ENCODE results near the gene PAEP. TPM values are rescaled to one million over a fixed set of nuclear protein-coding genes. Genes with fewer than 3 reads are reported as not detected.

The PAEP gene
- total RNA-seq, 1 donor, result not detected

DNA sequence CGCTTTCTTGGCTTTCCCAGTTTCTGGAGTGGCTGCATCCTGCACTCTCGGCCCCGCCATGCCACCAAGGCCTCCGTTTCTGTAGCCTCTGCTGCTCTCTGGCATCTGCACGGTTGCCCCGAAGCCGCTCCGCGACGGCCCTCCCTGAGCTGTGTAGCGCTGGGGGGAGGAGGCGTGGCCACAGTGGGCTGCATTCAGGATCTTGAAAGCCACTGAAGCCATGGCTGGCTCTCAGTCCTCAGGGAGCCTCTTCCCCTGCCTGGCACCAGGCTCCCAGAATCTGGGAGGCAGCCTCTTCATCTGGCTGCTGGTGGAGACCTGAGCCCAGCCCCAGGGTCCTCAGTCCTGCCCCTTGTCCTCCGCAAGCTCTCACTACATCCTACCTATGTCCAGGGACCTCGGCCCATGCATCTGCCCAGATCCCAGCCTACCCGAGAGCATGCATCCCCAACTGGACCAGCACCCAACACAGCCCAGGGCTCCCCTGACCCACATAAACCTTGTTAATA lies 25.1 kb downstream of the PAEP start:
- H3K27ac ChIP-seq (ENCODE audit: low read depth, low read length), result no peak overlapping the region
- H4K20me1 ChIP-seq (ENCODE audit: insufficient read depth, low read length), result no peaks in the 10 kb centered on the region
- no peaks in the 10 kb centered on the region for H3K79me2 ChIP-seq (ENCODE audit: insufficient read depth, low read length)
- no peak overlapping the region for H2AFZ ChIP-seq (ENCODE audit: low read length)
- H3K4me3 ChIP-seq (ENCODE audit: insufficient read depth, low read length), result no peak overlapping the region
- no peaks in the 10 kb centered on the region for H3K27me3 ChIP-seq (ENCODE audit: insufficient read depth, low read length)
- H3K4me2 ChIP-seq (ENCODE audit: insufficient read depth, low read length), result no peak overlapping the region
- DNase-seq (ENCODE audit: insufficient read length, low spot score, missing footprints), result peak; percentile 73
- H3K36me3 ChIP-seq (ENCODE audit: insufficient read depth, low read length), result no peaks in the 10 kb centered on the region
- H3K4me1 ChIP-seq (ENCODE audit: insufficient read depth, low read length), result no peaks in the 10 kb centered on the region
- no peaks in the 10 kb centered on the region for H3K9me3 ChIP-seq (ENCODE audit: low read depth, low read length)
- TF ChIP-seq, protein P1, sequence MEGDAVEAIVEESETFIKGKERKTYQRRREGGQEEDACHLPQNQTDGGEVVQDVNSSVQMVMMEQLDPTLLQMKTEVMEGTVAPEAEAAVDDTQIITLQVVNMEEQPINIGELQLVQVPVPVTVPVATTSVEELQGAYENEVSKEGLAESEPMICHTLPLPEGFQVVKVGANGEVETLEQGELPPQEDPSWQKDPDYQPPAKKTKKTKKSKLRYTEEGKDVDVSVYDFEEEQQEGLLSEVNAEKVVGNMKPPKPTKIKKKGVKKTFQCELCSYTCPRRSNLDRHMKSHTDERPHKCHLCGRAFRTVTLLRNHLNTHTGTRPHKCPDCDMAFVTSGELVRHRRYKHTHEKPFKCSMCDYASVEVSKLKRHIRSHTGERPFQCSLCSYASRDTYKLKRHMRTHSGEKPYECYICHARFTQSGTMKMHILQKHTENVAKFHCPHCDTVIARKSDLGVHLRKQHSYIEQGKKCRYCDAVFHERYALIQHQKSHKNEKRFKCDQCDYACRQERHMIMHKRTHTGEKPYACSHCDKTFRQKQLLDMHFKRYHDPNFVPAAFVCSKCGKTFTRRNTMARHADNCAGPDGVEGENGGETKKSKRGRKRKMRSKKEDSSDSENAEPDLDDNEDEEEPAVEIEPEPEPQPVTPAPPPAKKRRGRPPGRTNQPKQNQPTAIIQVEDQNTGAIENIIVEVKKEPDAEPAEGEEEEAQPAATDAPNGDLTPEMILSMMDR (IDR thresholded peaks at IDR 0.05; ENCODE audit: extremely low read depth, low read depth, low read length), result no peak

DNA sequence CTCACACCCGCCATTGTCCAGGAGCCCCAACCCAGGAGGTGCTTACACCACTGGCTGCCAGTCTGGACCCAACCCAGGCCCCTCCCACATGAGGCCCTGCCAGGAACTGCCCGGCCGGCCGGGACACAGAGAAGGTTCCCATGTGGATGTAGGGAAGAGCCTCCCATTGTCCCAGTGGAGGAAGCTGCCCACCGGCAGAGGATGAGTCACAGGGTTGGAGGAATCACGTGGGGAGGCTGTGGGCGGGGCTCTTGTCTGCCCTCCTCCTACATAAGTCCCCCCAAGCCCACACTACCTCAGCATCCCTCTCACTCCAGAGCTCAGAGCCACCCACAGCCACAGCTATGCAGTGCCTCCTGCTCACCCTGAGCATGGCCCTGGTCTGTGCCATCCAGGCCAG lies 26.1 kb downstream of the PAEP start:
- Histone ChIP-seq H3K36me3 (ENCODE audit: insufficient read depth, low read length) (no peaks in the 10 kb centered on the region), H3K27ac (ENCODE audit: low read depth, low read length) (no peak overlapping the region), H2AFZ (ENCODE audit: low read length) (no peak overlapping the region), H3K79me2 (ENCODE audit: insufficient read depth, low read length) (no peaks in the 10 kb centered on the region), H3K4me3 (ENCODE audit: insufficient read depth, low read length) (no peak overlapping the region), H4K20me1 (ENCODE audit: insufficient read depth, low read length) (no peaks in the 10 kb centered on the region), H3K4me2 (ENCODE audit: insufficient read depth, low read length) (no peak overlapping the region), H3K9me3 (ENCODE audit: low read depth, low read length) (no peaks in the 10 kb centered on the region), H3K27me3 (ENCODE audit: insufficient read depth, low read length) (no peaks in the 10 kb centered on the region), H3K4me1 (ENCODE audit: insufficient read depth, low read length) (no peaks in the 10 kb centered on the region)
- TF ChIP-seq, protein P1 (IDR thresholded peaks at IDR 0.05; ENCODE audit: extremely low read depth, low read depth, low read length), result no peak
- no peak for DNase-seq (ENCODE audit: insufficient read length, low spot score, missing footprints)

DNA sequence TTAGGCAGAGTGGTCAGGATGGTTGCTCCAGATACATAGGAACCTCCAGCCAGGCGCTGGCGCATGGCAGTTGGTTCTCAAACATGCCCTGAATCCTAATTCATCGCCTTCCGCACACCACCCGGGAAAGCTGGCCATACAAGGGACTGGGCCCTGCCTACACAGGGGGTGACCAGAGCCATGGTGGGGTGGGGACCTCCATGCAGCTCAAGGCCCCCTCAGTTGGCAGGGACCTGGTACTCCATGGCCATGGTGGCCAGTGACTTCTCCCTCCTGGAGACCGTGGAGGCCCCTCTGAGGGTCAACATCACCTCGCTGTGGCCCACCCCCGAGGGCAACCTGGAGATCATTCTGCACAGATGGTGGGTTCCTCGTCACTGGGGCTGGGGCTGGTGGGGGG lies 26.8 kb downstream of the PAEP start:
- Histone ChIP-seq H3K27ac (ENCODE audit: low read depth, low read length) (no peak overlapping the region), H3K79me2 (ENCODE audit: insufficient read depth, low read length) (no peaks in the 10 kb centered on the region), H3K27me3 (ENCODE audit: insufficient read depth, low read length) (no peaks in the 10 kb centered on the region), H3K4me2 (ENCODE audit: insufficient read depth, low read length) (no peak overlapping the region), H3K9me3 (ENCODE audit: low read depth, low read length) (no peaks in the 10 kb centered on the region), H4K20me1 (ENCODE audit: insufficient read depth, low read length) (no peaks in the 10 kb centered on the region), H3K36me3 (ENCODE audit: insufficient read depth, low read length) (no peaks in the 10 kb centered on the region), H3K4me1 (ENCODE audit: insufficient read depth, low read length) (no peaks in the 10 kb centered on the region), H2AFZ (ENCODE audit: low read length) (no peak overlapping the region), H3K4me3 (ENCODE audit: insufficient read depth, low read length) (no peak overlapping the region)
- TF ChIP-seq, protein P1 (IDR thresholded peaks at IDR 0.05; ENCODE audit: extremely low read depth, low read depth, low read length), result no peak
- DNase-seq (ENCODE audit: insufficient read length, low spot score, missing footprints), result peak; percentile 59

DNA sequence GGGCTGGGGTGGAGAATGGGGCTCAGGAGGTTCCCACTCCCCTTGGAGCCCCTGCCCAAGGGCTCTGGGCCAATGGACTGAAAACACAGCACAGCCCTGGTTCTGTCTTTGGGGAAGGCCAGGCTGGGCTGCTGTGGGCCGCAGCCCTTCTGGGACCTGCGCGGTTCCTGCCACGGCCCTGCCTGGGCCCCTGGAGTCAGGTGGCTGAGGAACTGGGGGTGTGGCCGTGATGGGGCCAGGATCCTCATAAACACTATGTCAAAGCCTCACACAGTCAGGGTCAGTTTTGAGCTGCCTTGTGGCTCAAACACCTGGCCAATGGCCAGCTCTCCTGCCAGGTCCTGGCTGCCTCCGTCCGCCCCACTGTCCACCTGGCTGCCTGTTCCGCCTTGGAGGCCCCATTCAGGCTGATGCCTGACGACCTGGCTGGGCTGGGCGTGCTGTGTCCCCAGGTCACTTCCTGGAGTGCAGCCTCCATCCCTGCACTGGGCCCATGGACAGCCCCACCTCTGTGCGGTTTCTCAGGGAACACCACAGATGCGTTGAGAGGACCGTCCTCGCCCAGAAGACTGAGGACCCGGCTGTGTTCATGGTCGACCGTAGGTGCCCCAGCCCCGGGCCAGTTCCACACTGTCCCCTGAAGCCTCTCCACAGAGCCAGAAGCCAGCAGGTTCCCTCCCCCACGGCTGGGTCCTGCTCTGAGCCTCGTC lies 27.5 kb downstream of the PAEP start:
- no peaks in the 10 kb centered on the region for H3K9me3 ChIP-seq (ENCODE audit: low read depth, low read length)
- H3K36me3 ChIP-seq (ENCODE audit: insufficient read depth, low read length), result no peaks in the 10 kb centered on the region
- H3K27ac ChIP-seq (ENCODE audit: low read depth, low read length), result no peak overlapping the region
- H2AFZ ChIP-seq (ENCODE audit: low read length), result no peak overlapping the region
- H3K4me2 ChIP-seq (ENCODE audit: insufficient read depth, low read length), result no peak overlapping the region
- no peak overlapping the region for H3K4me3 ChIP-seq (ENCODE audit: insufficient read depth, low read length)
- H3K27me3 ChIP-seq (ENCODE audit: insufficient read depth, low read length), result no peaks in the 10 kb centered on the region
- no peaks in the 10 kb centered on the region for H4K20me1 ChIP-seq (ENCODE audit: insufficient read depth, low read length)
- no peaks in the 10 kb centered on the region for H3K4me1 ChIP-seq (ENCODE audit: insufficient read depth, low read length)
- TF ChIP-seq, protein P1 (IDR thresholded peaks at IDR 0.05; ENCODE audit: extremely low read depth, low read depth, low read length), result no peak
- peak; percentile 55 for DNase-seq (ENCODE audit: insufficient read length, low spot score, missing footprints)
- H3K79me2 ChIP-seq (ENCODE audit: insufficient read depth, low read length), result no peaks in the 10 kb centered on the region

Data from osteoblast (primary cell).